Measurements from ENCODE around the gene P3H3.

The P3H3 gene

GRCh38 chr12:6846316-6846869 is 18.2 kb downstream of the P3H3 start:
- no peak for TF ChIP-seq CTCF (IDR thresholded peaks at IDR 0.05; ENCODE audit: low read depth, low read length)
- Histone ChIP-seq H3K27ac (peak overlapping the region; percentile 92), H3K36me3 (peaks cover 95% of the 10 kb centered on the region), H3K9me3 (ENCODE audit: severe bottlenecking) (no peaks in the 10 kb centered on the region), H3K27me3 (ENCODE audit: insufficient read depth, low read depth, severe bottlenecking) (no peaks in the 10 kb centered on the region), H3K4me3 (ENCODE audit: low read depth, low read length) (peak overlapping the region; percentile 41)
- DNase-seq, result peak; percentile 91

GRCh38 chr12:6847676-6848075 is 19.5 kb downstream of the P3H3 start:
- no peaks in the 10 kb centered on the region for H3K27me3 ChIP-seq (ENCODE audit: insufficient read depth, low read depth, severe bottlenecking)
- peak overlapping the region; percentile 92 for H3K27ac ChIP-seq
- H3K4me3 ChIP-seq (ENCODE audit: low read depth, low read length), result no peak overlapping the region; the same call in 1 of the 2 replicates
- peaks cover 82% of the 10 kb centered on the region for H3K36me3 ChIP-seq
- TF ChIP-seq CTCF (IDR thresholded peaks at IDR 0.05; ENCODE audit: low read depth, low read length), result no peak
- no peaks in the 10 kb centered on the region for H3K9me3 ChIP-seq (ENCODE audit: severe bottlenecking)
- peak; percentile 79 for DNase-seq

GRCh38 chr12:6849427-6849826 is 21.2 kb downstream of the P3H3 start:
- Histone ChIP-seq H3K36me3 (peaks cover 71% of the 10 kb centered on the region), H3K27me3 (ENCODE audit: insufficient read depth, low read depth, severe bottlenecking) (no peaks in the 10 kb centered on the region), H3K9me3 (ENCODE audit: severe bottlenecking) (no peaks in the 10 kb centered on the region), H3K4me3 (ENCODE audit: low read depth, low read length) (no peak overlapping the region), H3K27ac (peak overlapping the region; percentile 92)
- TF ChIP-seq CTCF (IDR thresholded peaks at IDR 0.05; ENCODE audit: low read depth, low read length), result no peak
- no peak for DNase-seq

GRCh38 chr12:6849976-6850560 is 21.9 kb downstream of the P3H3 start:
- Histone ChIP-seq H3K36me3 (peaks cover 65% of the 10 kb centered on the region), H3K9me3 (ENCODE audit: severe bottlenecking) (no peaks in the 10 kb centered on the region), H3K27ac (peak overlapping the region; percentile 92), H3K27me3 (ENCODE audit: insufficient read depth, low read depth, severe bottlenecking) (no peaks in the 10 kb centered on the region), H3K4me3 (ENCODE audit: low read depth, low read length) (peak overlapping the region; percentile 77)
- no peak for TF ChIP-seq CTCF (IDR thresholded peaks at IDR 0.05; ENCODE audit: low read depth, low read length)
- no peak for DNase-seq

GRCh38 chr12:6850796-6851152 is 22.6 kb downstream of the P3H3 start:
- H3K27ac ChIP-seq, result peak overlapping the region; percentile 92
- no peak for DNase-seq
- no peaks in the 10 kb centered on the region for H3K27me3 ChIP-seq (ENCODE audit: insufficient read depth, low read depth, severe bottlenecking)
- H3K9me3 ChIP-seq (ENCODE audit: severe bottlenecking), result no peaks in the 10 kb centered on the region
- H3K36me3 ChIP-seq, result peaks cover 62% of the 10 kb centered on the region
- peak overlapping the region; percentile 77 for H3K4me3 ChIP-seq (ENCODE audit: low read depth, low read length)
- TF ChIP-seq CTCF (IDR thresholded peaks at IDR 0.05; ENCODE audit: low read depth, low read length), result no peak
